Ishikawa (cell line): ENCODE data around the gene TIMMDC1.

ENCODE experiments used
- CEBPB ChIP-seq: IDR thresholded peaks from 2 replicates; pipeline ENCODE4 v1.6.1; 2012
- CREB1 ChIP-seq: IDR thresholded peaks from 2 replicates; pipeline ENCODE4 v1.6.1; 2012; ENCODE audit warnings: low read depth
- EGR1 ChIP-seq: IDR thresholded peaks from 2 replicates; pipeline ENCODE4 v1.6.1; 2012
- EP300 ChIP-seq: IDR thresholded peaks from 2 replicates; pipeline ENCODE4 v1.6.1; 2012; ENCODE audit warnings: borderline replicate concordance
- FOXM1 ChIP-seq: IDR thresholded peaks from 2 replicates; pipeline ENCODE4 v1.6.1; 2012; ENCODE audit warnings: low read depth, borderline replicate concordance
- NFIC ChIP-seq: IDR thresholded peaks from 2 replicates; pipeline ENCODE4 v1.6.1; 2012
- RAD21 ChIP-seq: IDR thresholded peaks from 2 replicates; pipeline ENCODE4 v1.6.1; 2012; ENCODE audit warnings: low read depth
- TAF1 ChIP-seq: IDR thresholded peaks from 2 replicates; pipeline ENCODE4 v1.6.1; 2012; ENCODE audit warnings: low read depth, mild to moderate bottlenecking
- TCF12 ChIP-seq: IDR thresholded peaks from 2 replicates; pipeline ENCODE4 v1.6.1; 2012; ENCODE audit warnings: low read depth
- TEAD4 ChIP-seq: IDR thresholded peaks from 2 replicates; pipeline ENCODE4 v1.6.1; 2012
- YY1 ChIP-seq: IDR thresholded peaks from 2 replicates; pipeline ENCODE4 v1.6.1; 2012; ENCODE audit warnings: low read depth
- ZBTB7A ChIP-seq: IDR thresholded peaks from 2 replicates; pipeline ENCODE4 v1.6.1; 2012; ENCODE audit warnings: low read depth
- TF ChIP-seq, protein P1 (sequence below): IDR thresholded peaks from 2 replicates; pipeline ENCODE4 v1.6.1; 2012
- TF ChIP-seq, protein P2 (sequence below): IDR thresholded peaks from 2 replicates; pipeline ENCODE4 v1.6.1; 2012; ENCODE audit warnings: low read depth, mild to moderate bottlenecking
- TF ChIP-seq, protein P3 (sequence below): IDR thresholded peaks from 2 replicates; pipeline ENCODE4 v1.6.1; 2012

TIMMDC1 gene

DNA sequence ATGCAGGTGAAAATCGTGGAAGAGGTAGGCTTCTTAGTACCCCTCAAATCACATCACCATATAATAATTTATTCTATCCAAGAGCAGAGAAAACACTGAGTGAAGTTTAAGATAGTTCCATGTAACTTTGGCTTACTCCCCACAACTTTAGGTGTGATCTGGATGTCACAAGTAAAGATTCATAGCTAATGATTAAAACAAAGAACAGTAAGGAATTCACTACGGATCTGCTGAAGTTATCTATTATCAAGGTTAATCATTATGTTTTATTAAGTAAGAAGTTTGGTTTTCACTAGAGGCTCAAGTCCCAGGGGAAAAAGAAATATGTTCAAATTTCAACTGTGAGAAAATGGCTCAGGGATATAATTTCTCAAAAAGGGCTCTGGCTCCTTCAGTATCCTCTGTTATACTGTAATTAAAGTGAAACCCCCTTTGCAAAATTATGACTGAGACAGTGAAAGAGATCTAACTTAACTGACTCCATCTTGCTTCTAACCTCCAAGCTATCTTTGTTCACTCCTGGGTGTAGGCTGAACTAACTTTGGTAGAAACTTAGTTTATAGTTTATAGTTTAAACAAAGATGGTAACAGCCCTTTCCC is 43.9 kb downstream of the TIMMDC1 start:
- TF ChIP-seq TCF12 (no peak), CREB1 (no peak), TEAD4 (no peak), YY1 (no peak), TAF1 (no peak), EP300 (no peak), EGR1 (no peak), FOXM1 (no peak), CEBPB (no peak), NFIC (no peak)
- TF ChIP-seq, protein P1, sequence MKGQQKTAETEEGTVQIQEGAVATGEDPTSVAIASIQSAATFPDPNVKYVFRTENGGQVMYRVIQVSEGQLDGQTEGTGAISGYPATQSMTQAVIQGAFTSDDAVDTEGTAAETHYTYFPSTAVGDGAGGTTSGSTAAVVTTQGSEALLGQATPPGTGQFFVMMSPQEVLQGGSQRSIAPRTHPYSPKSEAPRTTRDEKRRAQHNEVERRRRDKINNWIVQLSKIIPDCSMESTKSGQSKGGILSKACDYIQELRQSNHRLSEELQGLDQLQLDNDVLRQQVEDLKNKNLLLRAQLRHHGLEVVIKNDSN: no peak
- TF ChIP-seq, protein P2, sequence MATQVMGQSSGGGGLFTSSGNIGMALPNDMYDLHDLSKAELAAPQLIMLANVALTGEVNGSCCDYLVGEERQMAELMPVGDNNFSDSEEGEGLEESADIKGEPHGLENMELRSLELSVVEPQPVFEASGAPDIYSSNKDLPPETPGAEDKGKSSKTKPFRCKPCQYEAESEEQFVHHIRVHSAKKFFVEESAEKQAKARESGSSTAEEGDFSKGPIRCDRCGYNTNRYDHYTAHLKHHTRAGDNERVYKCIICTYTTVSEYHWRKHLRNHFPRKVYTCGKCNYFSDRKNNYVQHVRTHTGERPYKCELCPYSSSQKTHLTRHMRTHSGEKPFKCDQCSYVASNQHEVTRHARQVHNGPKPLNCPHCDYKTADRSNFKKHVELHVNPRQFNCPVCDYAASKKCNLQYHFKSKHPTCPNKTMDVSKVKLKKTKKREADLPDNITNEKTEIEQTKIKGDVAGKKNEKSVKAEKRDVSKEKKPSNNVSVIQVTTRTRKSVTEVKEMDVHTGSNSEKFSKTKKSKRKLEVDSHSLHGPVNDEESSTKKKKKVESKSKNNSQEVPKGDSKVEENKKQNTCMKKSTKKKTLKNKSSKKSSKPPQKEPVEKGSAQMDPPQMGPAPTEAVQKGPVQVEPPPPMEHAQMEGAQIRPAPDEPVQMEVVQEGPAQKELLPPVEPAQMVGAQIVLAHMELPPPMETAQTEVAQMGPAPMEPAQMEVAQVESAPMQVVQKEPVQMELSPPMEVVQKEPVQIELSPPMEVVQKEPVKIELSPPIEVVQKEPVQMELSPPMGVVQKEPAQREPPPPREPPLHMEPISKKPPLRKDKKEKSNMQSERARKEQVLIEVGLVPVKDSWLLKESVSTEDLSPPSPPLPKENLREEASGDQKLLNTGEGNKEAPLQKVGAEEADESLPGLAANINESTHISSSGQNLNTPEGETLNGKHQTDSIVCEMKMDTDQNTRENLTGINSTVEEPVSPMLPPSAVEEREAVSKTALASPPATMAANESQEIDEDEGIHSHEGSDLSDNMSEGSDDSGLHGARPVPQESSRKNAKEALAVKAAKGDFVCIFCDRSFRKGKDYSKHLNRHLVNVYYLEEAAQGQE: no peak

DNA sequence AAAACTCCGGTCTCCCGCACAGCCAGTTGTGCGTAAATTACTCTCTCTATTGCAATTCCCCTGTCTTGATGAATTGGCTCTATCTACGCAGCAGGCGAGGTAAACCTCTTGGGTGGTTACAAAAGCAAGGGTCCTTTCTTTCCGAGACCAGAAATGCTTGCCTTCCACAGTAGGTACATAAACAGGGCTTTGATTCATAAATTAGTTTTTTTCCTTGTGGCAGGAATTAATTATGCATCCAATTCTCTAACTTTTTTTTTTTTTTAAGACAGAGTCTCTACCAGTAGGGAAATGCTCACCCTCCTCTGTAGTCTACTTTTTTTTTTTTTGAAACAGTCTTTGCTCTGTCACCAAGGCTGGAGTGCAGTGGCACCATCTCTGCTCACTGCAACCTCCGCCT is 44.8 kb downstream of the TIMMDC1 start:
- no peak for TF ChIP-seq TCF12
- no peak for TF ChIP-seq TAF1
- TF ChIP-seq CEBPB: no peak
- TF ChIP-seq RAD21: no peak
- no peak for TF ChIP-seq EGR1
- no peak for TF ChIP-seq YY1
- TF ChIP-seq, protein P1: no peak
- TF ChIP-seq, protein P3, sequence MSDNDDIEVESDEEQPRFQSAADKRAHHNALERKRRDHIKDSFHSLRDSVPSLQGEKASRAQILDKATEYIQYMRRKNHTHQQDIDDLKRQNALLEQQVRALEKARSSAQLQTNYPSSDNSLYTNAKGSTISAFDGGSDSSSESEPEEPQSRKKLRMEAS: no peak

DNA sequence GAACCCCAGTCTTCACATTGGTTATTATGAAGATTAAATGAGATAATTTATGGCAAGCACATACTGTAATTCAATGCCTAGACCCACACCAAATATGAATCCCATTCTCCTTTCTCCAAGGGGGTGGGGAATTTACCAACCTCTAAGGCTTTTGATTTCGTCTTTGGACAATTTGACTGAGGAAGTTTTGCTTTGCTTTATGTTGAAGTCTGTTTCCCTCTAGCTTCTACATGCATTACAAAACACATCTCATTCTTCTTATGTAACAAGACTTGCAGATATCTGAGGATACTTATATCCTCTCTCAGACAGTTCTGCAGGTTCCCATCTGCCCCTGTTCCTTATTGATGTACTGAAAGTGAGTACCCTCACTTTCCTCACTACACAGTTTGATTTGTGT is 48.9 kb downstream of the TIMMDC1 start:
- no peak for TF ChIP-seq RAD21
- TF ChIP-seq EP300: no peak
- TF ChIP-seq TAF1: no peak
- TF ChIP-seq NFIC: no peak
- TF ChIP-seq, protein P1: no peak
- TF ChIP-seq CEBPB: no peak
- no peak for TF ChIP-seq ZBTB7A
- no peak for TF ChIP-seq FOXM1
- TF ChIP-seq TEAD4: no peak
- TF ChIP-seq TCF12: no peak
- no peak for TF ChIP-seq CREB1
- no peak for TF ChIP-seq YY1
- TF ChIP-seq, protein P3: no peak
- no peak for TF ChIP-seq EGR1
- TF ChIP-seq, protein P2: no peak

DNA sequence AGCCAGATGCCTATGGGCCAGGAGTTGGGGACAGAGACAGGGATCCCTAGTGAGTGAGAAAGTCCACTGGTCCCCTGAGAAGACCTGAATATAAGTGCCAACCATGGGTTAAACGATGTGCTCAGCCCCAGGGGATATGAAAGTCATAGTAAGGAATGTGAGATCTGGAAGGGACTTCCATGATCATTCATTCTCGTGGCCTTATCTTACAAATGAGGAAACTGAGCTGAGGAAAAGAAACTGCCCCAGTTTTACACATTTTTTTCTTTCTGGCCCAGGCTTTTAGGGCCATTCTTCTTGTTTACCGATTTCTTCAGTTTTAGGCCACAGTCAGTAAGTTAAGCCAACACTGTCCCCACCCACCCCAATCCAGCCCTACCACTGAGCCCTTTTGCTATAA is 50.0 kb downstream of the TIMMDC1 start:
- no peak for TF ChIP-seq NFIC

DNA sequence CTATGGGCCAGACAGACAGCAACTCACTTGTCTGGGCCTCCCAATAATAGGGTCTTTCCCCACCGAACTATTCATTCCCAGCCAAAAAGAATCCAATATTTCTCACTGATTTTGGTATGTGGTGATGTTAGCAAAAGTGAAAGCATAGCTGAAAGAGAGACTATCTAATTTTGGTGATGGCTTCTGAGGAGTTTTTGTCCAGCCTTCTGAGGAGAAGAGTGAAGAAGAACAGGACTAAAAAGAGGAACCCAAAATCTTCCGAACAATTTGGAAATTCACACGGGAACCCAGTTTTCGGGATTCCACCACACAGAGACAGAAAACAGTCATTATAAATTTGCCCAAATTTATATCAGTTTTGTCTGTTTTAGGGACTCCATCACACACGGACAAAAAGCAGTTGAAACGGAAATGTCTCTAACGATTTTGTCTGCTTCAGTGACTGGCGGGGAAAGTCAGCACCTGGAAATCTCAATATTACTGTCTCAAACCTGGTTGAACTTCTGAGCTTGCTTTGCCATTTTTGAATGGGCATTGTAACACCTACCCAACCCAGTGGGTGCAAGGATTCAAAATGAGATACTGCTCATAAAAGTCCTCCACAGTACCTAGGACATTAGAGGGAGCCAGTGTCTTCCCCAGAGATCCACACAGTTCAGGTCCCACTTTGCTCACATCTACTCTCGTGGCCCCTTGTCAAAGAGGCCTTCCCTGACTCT is 52.0 kb downstream of the TIMMDC1 start:
- TF ChIP-seq EP300: no peak
- TF ChIP-seq EGR1: no peak
- no peak for TF ChIP-seq TAF1
- TF ChIP-seq, protein P3: no peak
- TF ChIP-seq CEBPB: no peak
- no peak for TF ChIP-seq YY1
- TF ChIP-seq, protein P2: no peak
- no peak for TF ChIP-seq CREB1
- TF ChIP-seq RAD21: no peak
- TF ChIP-seq TEAD4: no peak
- TF ChIP-seq, protein P1: no peak
- no peak for TF ChIP-seq TCF12
- TF ChIP-seq FOXM1: no peak
- no peak for TF ChIP-seq ZBTB7A
- no peak for TF ChIP-seq NFIC
